NCI-H187 treated with DMSO at 0.1 percent for 48 hours (cell line): ENCODE data around the gene XYLT1.

ENCODE experiments used
- DNase-seq: peaks from one replicate; lab custom pipeline; 2025; lab: John Stamatoyannopoulos, UW

Gene XYLT1

GRCh38 chr16:17177959-17178905 lies 292.5 kb downstream of the XYLT1 start:
- DNase-seq, result no peak

GRCh38 chr16:17177242-17177958 lies 293.4 kb downstream of the XYLT1 start:
- no peak for DNase-seq

- no peak for DNase-seq
Observed at GRCh38 chr16:17176199-17176598, 294.6 kb downstream of the XYLT1 start.

GRCh38 chr16:17173281-17173680 lies 297.5 kb downstream of the XYLT1 start:
- DNase-seq, result no peak

- DNase-seq, result no peak
Observed at GRCh38 chr16:17171250-17172143, 299.3 kb downstream of the XYLT1 start.

GRCh38 chr16:17170435-17170834 lies 300.3 kb downstream of the XYLT1 start:
- no peak for DNase-seq

GRCh38 chr16:17168181-17168580 lies 302.6 kb downstream of the XYLT1 start:
- no peak for DNase-seq

GRCh38 chr16:17166095-17166494 lies 304.7 kb downstream of the XYLT1 start:
- DNase-seq, result no peak

GRCh38 chr16:17162560-17162959 lies 308.2 kb downstream of the XYLT1 start:
- DNase-seq, result no peak

- no peak for DNase-seq
Observed at GRCh38 chr16:17160920-17161431, 309.8 kb downstream of the XYLT1 start.

- no peak for DNase-seq
Observed at GRCh38 chr16:17160285-17160853, 310.4 kb downstream of the XYLT1 start.

- DNase-seq, result no peak
Observed at GRCh38 chr16:17159617-17160016, 311.1 kb downstream of the XYLT1 start.

- DNase-seq, result no peak
Observed at GRCh38 chr16:17155936-17156335, 314.8 kb downstream of the XYLT1 start.

GRCh38 chr16:17155485-17155884 lies 315.3 kb downstream of the XYLT1 start:
- no peak for DNase-seq

GRCh38 chr16:17154981-17155380 lies 315.8 kb downstream of the XYLT1 start:
- no peak for DNase-seq

- no peak for DNase-seq
Observed at GRCh38 chr16:17152311-17152710, 318.4 kb downstream of the XYLT1 start.

GRCh38 chr16:17151335-17151734 lies 319.4 kb downstream of the XYLT1 start:
- DNase-seq, result no peak

GRCh38 chr16:17149904-17150483 lies 320.8 kb downstream of the XYLT1 start:
- no peak for DNase-seq

GRCh38 chr16:17147942-17148341 lies 322.8 kb downstream of the XYLT1 start:
- DNase-seq, result no peak

GRCh38 chr16:17145029-17145428 lies 325.7 kb downstream of the XYLT1 start:
- no peak for DNase-seq

GRCh38 chr16:17144431-17144830 lies 326.3 kb downstream of the XYLT1 start:
- DNase-seq, result no peak
